ENCODE data around the gene ACOXL.
A peak's percentile ranks its signal among the peaks of the same experiment; 100 is the strongest.

ACOXL gene

DNA sequence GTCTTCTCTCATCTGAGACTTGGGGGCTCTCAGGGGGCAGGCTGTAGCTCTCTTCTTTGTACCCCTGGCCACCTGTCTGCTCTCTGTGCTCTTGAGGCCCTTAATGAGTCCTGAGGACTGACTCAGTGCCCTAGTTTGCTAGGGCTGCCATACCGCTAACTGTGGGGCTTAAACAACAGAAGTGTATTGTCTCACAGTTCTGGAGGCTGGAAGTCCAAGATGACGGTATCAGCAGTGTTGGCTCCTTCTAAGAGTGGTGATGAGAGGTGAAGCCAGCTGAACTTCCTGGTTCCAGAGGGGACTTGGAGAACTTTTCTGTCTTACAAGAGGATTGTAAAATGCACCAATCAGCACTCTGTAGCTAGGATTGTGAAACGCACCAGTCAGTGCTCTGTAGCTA, 67.0 kb downstream of the ACOXL start:
- DNase-seq = no peak

GRCh38 chr2:110800611-110801402, 68.4 kb downstream of the ACOXL start:
- DNase-seq = no peak

GRCh38 chr2:110802208-110802932, 70.0 kb downstream of the ACOXL start:
- no peak for DNase-seq

DNA sequence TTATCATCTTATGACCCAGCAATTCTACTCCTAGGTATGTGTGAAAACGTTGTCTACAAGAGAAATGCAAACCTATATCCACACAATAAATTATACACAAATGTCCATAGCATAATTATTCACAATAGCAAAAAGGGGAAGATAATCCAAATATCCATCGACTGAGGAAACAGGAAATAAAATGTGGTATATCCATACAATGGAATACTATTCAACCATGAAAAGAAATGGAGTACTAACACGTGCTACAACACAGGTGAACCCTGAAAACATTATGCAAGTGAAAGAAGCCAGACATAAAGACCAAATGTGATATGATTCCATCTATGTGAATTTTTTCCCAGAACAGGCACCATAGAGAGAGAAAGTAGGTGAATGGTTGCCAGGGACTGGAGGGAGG, 72.1 kb downstream of the ACOXL start:
- DNase-seq = no peak

- no peak for DNase-seq
These were observed 72.5 kb downstream of the ACOXL start for GRCh38 chr2:110804915-110805314.

GRCh38 chr2:110805894-110806452, 73.6 kb downstream of the ACOXL start:
- DNase-seq = no peak

DNA sequence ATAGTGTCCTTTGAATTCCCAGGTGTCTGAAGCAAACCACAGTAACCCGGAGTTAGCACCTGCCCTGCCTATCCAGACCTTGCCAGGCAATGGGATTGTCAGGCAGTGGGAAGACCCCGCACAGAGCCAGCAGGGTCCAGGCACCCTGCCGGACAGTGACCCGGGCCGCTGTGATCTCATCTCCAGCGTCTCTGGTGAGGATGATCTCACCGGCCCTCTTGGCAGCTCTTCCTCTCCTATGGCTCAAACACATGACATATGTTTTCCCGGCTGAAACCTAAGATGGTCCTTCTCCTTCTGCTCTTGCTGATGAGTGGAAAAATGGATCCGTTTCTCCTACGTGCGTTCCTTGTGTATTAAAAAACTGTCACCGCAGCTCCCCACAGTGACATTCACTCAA, 75.1 kb downstream of the ACOXL start:
- peak; percentile 37 for DNase-seq

- no peak for DNase-seq
These were observed 78.0 kb downstream of the ACOXL start for GRCh38 chr2:110810404-110810803.

DNA sequence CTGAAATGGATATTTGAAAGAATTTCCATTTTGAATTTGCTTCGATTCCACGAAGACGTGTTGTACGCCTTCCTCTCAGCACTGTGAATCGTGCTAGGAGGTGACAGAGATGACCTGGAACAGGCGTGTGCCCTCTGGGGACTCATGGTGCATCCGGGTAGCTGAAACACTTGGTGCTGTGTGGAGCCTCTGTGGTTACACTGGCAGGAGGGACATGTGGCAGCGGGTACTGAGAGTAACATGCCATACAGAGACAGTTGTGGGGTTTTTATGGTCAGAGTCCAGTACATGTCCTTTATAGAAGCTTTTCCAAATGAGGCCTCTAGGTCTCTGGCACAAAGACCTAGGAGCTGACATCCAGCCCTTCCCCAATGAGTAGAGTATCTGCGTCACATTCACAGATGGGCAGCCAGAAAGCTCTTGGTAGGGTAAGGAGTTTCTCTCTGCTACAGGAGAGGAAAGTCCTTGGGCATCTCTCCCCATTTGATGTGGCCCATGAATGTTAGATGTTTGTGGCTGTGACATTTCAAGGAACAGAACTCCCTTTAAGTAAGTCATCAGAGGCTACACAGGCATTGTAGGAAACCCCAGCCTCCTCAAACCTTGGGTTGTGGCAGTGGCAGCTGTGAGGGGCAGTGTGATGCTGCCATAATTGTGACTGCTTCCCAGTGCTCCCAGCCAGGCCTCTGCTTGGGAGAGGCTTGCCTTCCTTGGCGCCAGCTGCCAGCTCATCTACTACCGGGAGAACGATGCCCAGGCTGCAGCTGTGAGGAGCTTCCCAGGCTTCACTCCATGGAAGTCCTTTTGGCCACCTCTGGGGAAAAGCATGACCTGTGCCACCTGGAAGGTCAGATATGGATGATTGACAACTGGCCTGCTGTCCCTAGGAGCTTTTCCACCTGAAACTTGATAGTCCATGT, 80.6 kb downstream of the ACOXL start:
- DNase-seq = no peak

GRCh38 chr2:110813896-110814295, 81.5 kb downstream of the ACOXL start:
- no peak for DNase-seq

DNA sequence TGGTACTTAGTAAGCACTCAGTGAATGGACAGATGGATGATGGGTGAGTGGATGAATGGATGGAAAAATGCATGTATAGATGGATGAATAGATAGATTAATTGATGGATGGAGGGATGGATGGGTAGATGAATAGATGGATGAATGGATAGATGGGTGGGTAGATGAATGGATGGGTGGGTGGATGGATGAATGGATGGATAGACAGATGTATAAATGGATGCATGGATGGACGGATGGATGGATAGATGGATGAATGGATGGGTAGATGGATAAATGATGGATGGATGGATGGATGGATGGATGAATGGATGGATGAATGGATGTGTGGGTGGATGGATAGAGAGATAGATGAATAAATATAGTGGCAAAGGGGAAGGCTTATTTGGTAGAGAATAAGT, 83.6 kb downstream of the ACOXL start:
- DNase-seq = no peak

DNA sequence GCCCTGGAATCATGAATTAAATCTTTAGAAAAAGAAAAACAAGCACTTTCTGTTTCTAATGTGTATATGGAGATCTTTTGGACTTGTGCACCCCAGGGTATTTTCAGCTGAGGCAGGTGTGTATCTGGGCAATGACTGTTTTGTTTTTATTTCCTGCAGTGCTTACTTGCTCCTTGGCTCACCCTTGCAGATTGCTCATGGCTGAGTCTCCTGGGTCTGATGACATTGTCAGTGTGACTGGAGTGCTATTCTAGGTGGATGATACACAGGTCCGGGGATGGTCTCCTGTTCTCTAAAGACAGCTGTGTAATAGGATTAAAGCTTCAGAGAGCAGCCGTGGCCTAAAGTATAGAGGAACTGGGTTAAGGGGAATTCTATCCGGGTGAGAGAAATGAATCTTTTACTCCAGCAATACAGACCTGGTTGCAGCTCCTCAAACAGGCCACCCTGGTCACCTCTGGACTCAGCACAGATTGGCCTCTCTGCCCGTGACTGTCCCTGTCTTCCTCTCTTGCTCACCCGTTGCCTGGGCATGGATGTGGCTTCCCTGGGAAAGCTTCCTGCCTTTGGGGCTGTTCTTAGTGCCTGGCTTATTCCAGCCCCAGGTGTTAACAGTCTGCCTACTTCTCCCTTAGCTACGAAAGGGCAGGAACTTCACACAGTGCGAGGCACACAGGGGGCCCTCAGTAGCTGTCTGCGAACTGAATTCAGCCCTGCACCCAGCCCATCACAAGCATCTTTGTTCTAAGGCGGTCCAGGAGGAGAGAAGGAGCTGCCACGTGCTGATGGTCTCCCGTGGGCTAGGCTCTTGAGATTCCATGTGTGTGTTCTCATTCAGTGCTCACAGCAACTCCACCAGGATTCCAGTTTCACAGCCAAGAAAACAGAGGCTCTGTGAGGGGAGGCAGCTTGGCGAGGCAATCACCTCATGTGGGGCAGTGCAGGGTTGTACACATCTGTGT, 84.3 kb downstream of the ACOXL start:
- DNase-seq = no peak

DNA sequence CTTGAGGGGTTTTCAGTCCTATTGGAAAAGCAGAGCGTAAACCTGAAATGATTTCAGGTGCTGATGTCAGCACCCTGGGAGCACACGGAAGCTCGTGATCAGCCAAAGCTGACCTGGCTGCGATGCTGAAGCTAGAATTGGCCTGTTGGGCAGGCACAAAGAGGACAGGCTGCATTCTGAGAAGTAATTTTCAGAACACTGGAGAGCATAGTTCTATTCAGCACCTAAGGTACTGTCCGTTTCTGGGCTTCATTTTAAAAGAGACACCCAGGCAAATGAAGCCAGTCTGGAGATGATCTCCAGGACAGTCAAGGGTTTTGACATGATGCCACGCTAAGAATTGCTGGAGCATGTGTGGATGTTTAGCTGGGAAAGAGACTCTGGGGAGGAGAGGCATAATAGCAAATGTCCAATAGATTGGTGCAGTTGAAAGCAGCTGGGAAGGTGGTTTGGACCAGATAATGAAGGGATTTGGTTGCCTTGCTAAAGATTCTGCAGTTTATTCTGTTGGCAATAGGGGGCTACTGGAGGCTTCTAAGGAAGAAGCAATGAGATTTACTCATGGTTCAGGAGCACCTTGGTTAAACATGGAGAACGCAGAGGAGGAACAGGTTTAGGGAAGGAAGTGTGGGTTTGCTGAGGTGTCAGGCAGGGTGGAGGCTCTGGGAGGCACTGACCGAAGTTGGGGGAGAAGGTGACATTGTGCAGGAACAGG, 86.6 kb downstream of the ACOXL start:
- no peak for DNase-seq

DNA sequence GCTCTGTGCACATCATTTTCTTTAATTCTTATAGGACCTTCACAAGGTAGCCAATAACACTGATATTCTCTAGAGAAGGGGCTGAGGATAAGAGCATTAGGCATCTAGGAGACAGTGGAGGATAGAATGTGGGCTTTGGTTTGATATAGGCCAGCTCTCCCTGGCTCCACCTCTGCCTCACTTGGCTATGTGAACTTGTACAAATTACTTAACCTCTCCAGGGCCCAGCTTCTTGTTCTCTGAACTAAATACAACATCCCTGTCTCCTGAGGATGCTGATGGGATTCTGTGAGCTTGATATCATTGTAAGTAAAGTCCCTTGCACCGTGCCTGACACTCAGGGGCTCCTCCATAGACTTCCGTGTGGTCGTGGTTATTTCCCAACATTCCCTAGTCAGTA, 87.3 kb downstream of the ACOXL start:
- DNase-seq = no peak

DNA sequence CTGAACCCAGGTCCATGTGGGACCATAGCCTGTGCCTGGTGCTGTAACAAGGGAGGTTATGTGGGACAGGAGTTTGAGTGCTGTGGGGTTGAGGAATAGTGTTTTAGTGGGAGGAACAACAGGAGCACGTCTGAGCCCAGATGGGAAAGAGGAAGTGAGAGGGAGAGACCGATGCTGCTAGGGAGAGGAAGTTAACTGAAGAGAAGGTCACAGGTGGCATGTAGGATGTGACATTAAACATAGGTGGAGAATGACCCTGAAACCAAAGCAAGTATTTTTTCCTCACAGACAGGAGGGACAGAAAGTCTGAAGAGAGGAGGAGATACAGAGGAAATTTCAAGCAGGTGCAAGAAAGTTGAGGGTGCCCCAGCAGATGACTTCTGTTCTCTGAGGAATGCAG, 87.8 kb downstream of the ACOXL start:
- DNase-seq = no peak

DNA sequence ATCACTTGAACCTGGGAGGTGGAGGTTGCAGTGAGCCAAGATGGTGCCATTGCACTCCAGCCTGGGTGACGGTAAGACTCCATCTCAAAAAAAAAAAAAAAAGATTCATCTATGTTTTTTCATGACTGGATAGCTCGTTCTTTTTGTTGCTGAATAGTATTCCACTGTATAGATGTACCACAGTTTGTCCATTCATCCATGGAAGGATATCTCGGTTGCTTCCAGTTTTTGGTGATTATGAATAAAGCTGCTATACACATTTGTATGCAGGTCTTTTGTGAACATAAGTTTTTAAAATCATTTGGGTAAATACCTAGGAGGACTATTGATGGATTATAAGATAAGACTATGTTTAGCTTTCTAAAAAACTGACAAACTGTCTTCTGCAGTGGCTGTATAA, 90.8 kb downstream of the ACOXL start:
- DNase-seq = no peak

- DNase-seq = no peak
These were observed 95.1 kb downstream of the ACOXL start for GRCh38 chr2:110827511-110827910.

DNA sequence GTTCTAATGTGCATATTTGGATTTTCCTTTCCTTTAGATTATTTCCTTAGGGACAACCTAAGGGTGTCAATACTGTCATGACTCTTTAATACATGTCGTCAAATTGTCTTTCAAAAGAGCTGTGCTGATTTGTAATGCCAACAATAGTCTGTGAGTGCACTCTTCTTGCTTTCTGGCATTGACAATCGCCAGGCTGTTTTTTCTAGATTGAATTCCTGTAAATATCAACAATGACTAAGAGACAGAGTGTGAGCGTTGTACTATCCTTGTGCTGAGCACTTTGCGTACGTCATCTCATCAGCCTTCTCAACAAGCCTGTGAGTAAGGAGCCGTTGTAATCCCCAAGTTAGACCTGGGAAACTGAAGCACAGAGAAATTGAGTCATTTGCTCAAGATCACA, 96.0 kb downstream of the ACOXL start:
- DNase-seq = no peak

GRCh38 chr2:110829413-110830146, 97.2 kb downstream of the ACOXL start:
- no peak for DNase-seq

DNA sequence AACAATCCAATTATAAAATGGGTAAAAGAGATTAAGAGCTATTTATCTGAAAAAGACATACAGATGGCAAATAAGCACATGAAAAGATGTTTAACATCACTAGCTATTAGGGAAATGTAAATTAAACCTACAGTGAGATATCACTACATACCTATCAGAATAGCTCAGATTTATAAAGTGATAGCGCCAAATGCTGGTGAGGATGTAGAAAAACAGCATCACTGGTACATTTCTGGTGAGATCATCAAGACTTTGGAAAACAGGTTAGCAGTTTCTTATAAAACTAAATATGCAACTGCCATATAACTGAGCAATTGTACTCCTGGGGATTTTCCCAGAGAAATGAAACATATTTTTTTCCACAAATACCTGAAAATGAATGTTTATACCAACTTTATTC, 100.4 kb downstream of the ACOXL start:
- no peak for DNase-seq
